IPS DF 6.9 (cell line): Measurements from ENCODE around the gene ITGA11.
A peak's percentile ranks its signal among the peaks of the same experiment; 100 is the strongest.

Source experiments
- DNase-seq: peaks from one replicate; pipeline ENCODE4 v3.0.0-alpha.2; 2013; ENCODE audit warnings: low read depth, low spot score
- H3K27ac ChIP-seq: one replicate; pipeline ENCODE4 v1.5.1; 2013; ENCODE audit warnings: low read length, control low read depth
- H3K27me3 ChIP-seq: 2 replicates; pipeline ENCODE4 v1.6.1; 2013; ENCODE audit warnings: mild to moderate bottlenecking, low read length; ENCODE audit not compliant: control insufficient read depth, insufficient read depth
- H3K36me3 ChIP-seq: 2 replicates; pipeline ENCODE4 v1.6.1; 2013; ENCODE audit warnings: low read length; ENCODE audit not compliant: control insufficient read depth, insufficient read depth
- H3K4me1 ChIP-seq: 2 replicates; pipeline ENCODE4 v1.6.1; 2013; ENCODE audit warnings: low read length; ENCODE audit not compliant: control insufficient read depth, insufficient read depth
- H3K4me3 ChIP-seq: 2 replicates; pipeline ENCODE4 v1.5.1; 2013; ENCODE audit warnings: mild to moderate bottlenecking, low read length
- H3K9me3 ChIP-seq: 2 replicates; pipeline ENCODE4 v1.6.1; 2013; ENCODE audit warnings: low read length, inconsistent platforms; ENCODE audit not compliant: control insufficient read depth, insufficient read depth
- WGBS: extraction: QIAGEN DNeasy Blood & Tissue Kit; methylation state at CpG from one replicate; pipeline ENCODE4 v1.1.7; 2013; ENCODE audit warnings: mixed read lengths, missing lambda C conversion rate; ENCODE audit not compliant: insufficient read length, insufficient coverage; 5-methylcytosine and 5-hydroxymethylcytosine counted together

ITGA11 gene

GRCh38 chr15:68387381-68388143, 44.4 kb downstream of the ITGA11 start:
- Histone ChIP-seq H3K4me1 (no peaks in the 10 kb centered on the region), H3K36me3 (no peaks in the 10 kb centered on the region), H3K27me3 (no peaks in the 10 kb centered on the region), H3K4me3 (no peak overlapping the region), H3K27ac (no peak overlapping the region), H3K9me3 (no peaks in the 10 kb centered on the region)
- DNase-seq, result no peak
- WGBS, result no CpG with 5 or more reads among the region's 12 CpGs

- H3K9me3 ChIP-seq, result no peaks in the 10 kb centered on the region
- 100% methylated on average over 2 of the region's 9 CpGs for WGBS
- no peaks in the 10 kb centered on the region for H3K36me3 ChIP-seq
- DNase-seq, result no peak
- H3K4me3 ChIP-seq, result no peak overlapping the region
- no peaks in the 10 kb centered on the region for H3K4me1 ChIP-seq
- no peaks in the 10 kb centered on the region for H3K27me3 ChIP-seq
- no peak overlapping the region for H3K27ac ChIP-seq
Measured at GRCh38 chr15:68386587-68387288, 45.2 kb downstream of the ITGA11 start.

- H3K27ac ChIP-seq, result no peak overlapping the region
- no peak overlapping the region for H3K4me3 ChIP-seq
- H3K4me1 ChIP-seq, result no peaks in the 10 kb centered on the region
- no CpG with 5 or more reads among the region's 8 CpGs for WGBS
- H3K9me3 ChIP-seq, result no peaks in the 10 kb centered on the region
- no peak for DNase-seq
- no peaks in the 10 kb centered on the region for H3K27me3 ChIP-seq
- no peaks in the 10 kb centered on the region for H3K36me3 ChIP-seq
Measured at GRCh38 chr15:68385671-68386586, 46.0 kb downstream of the ITGA11 start.

GRCh38 chr15:68385240-68385561, 46.8 kb downstream of the ITGA11 start:
- Histone ChIP-seq H3K4me3 (no peak overlapping the region), H3K4me1 (no peaks in the 10 kb centered on the region), H3K27me3 (no peaks in the 10 kb centered on the region), H3K36me3 (no peaks in the 10 kb centered on the region), H3K27ac (no peak overlapping the region), H3K9me3 (no peaks in the 10 kb centered on the region)
- no peak for DNase-seq
- no CpG with 5 or more reads among the region's 3 CpGs for WGBS

GRCh38 chr15:68384451-68385239, 47.3 kb downstream of the ITGA11 start:
- Histone ChIP-seq H3K27me3 (no peaks in the 10 kb centered on the region), H3K9me3 (no peaks in the 10 kb centered on the region), H3K36me3 (no peaks in the 10 kb centered on the region), H3K4me1 (no peaks in the 10 kb centered on the region), H3K27ac (no peak overlapping the region), H3K4me3 (no peak overlapping the region)
- no CpG with 5 or more reads among the region's 9 CpGs for WGBS
- no peak for DNase-seq

- H3K36me3 ChIP-seq, result no peaks in the 10 kb centered on the region
- no peaks in the 10 kb centered on the region for H3K27me3 ChIP-seq
- no peak overlapping the region for H3K27ac ChIP-seq
- H3K9me3 ChIP-seq, result no peaks in the 10 kb centered on the region
- no peak overlapping the region for H3K4me3 ChIP-seq
- WGBS, result no CpG with 5 or more reads among the region's 12 CpGs
- H3K4me1 ChIP-seq, result no peaks in the 10 kb centered on the region
- peak; percentile 16 for DNase-seq
Measured at GRCh38 chr15:68383161-68384074, 48.5 kb downstream of the ITGA11 start.

- no CpG with 5 or more reads among the region's 5 CpGs for WGBS
- Histone ChIP-seq H3K4me3 (no peak overlapping the region), H3K9me3 (no peaks in the 10 kb centered on the region), H3K4me1 (no peaks in the 10 kb centered on the region), H3K27ac (no peak overlapping the region), H3K27me3 (no peaks in the 10 kb centered on the region), H3K36me3 (no peaks in the 10 kb centered on the region)
- no peak for DNase-seq
Measured at GRCh38 chr15:68382286-68383007, 49.5 kb downstream of the ITGA11 start.

GRCh38 chr15:68380456-68380855, 51.5 kb downstream of the ITGA11 start:
- H3K9me3 ChIP-seq, result no peaks in the 10 kb centered on the region
- H3K27ac ChIP-seq, result no peak overlapping the region
- WGBS, result no CpG with 5 or more reads among the region's 5 CpGs
- H3K27me3 ChIP-seq, result no peaks in the 10 kb centered on the region
- no peak overlapping the region for H3K4me3 ChIP-seq
- DNase-seq, result no peak
- no peaks in the 10 kb centered on the region for H3K36me3 ChIP-seq
- no peaks in the 10 kb centered on the region for H3K4me1 ChIP-seq

GRCh38 chr15:68379759-68380290, 52.1 kb downstream of the ITGA11 start:
- H3K27me3 ChIP-seq, result no peaks in the 10 kb centered on the region
- whole genome bisulfite sequencing, result no CpG with 5 or more reads among the region's 3 CpGs
- no peak for DNase-seq
- H3K9me3 ChIP-seq, result no peaks in the 10 kb centered on the region
- no peaks in the 10 kb centered on the region for H3K4me1 ChIP-seq
- H3K27ac ChIP-seq, result no peak overlapping the region
- no peak overlapping the region for H3K4me3 ChIP-seq
- H3K36me3 ChIP-seq, result no peaks in the 10 kb centered on the region
